Adrenal gland (tissue), 5 donors: ENCODE results near the gene SCYL3.

Source experiments
- CTCF ChIP-seq, 6 experiments: fragments of 450-650 bp in 4 of 6; fragments of 200-600 bp in 2 of 6; sonication (generic) in 1 of 6; IDR thresholded peaks; 1 replicate in 5 of 6; 2 replicates in 1 of 6; pipeline versions ENCODE4 v1.5.1 to v1.8.0; 2016 to 2021; ENCODE audit warnings: antibody characterized with exemption in 6 of 6, mild to moderate bottlenecking in 2 of 6, moderate library complexity in 1 of 6
- POLR2A ChIP-seq, 2 donors: fragments of 450-650 bp; IDR thresholded peaks; one replicate each; pipeline ENCODE4 v1.6.1; 2017; ENCODE audit warnings: antibody characterized with exemption in 2 of 2, mild to moderate bottlenecking in 2 of 2, moderate library complexity in 1 of 2
- donor health status: DM: no; HTN: no; CAD: no.

- TF ChIP-seq CTCF (IDR thresholded peaks at IDR 0.05): no peak
- no peak for TF ChIP-seq POLR2A (IDR thresholded peaks at IDR 0.05)
Measured at GRCh38 chr1:169874229-169874628, 19.5 kb downstream of the SCYL3 start.
